ENCODE measurements around the gene VGLL2. TPM values are rescaled to one million over a fixed set of nuclear protein-coding genes. Genes with fewer than 3 reads are reported as not detected.
A peak's percentile ranks its signal among the peaks of the same experiment; 100 is the strongest.

Gene VGLL2
- 17.7 TPM for total RNA-seq

GRCh38 chr6:117265410-117266256 lies at the start of gene VGLL2:
TSS of gene VGLL2 (plus strand) at chr6:117265558. CDS start at chr6:117265764, 206 bp downstream.
- Histone ChIP-seq H3K4me3 (ENCODE audit: low read length in 3 of 3) (peak within 1 kb of the TSS; percentile 90 to 93 (median 92)), H3K27me3 (ENCODE audit: control insufficient read depth in 3 of 3, insufficient read depth in 3 of 3, low read length in 3 of 3) (peaks cover 6 to 44% (median 15%) of the 10 kb centered on the region in 3 donors), H3K36me3 (ENCODE audit: control insufficient read depth in 3 of 3, insufficient read depth in 3 of 3, low read length in 3 of 3) (peaks cover 0 to 2% (median 2%) of the 10 kb centered on the region in 3 donors), H3K9ac (ENCODE audit: low read depth in 1 of 3, low read length in 3 of 3) (peak within 1 kb of the TSS; percentile 94 to 96 (median 95)), H3K4me1 (ENCODE audit: control insufficient read depth in 3 of 3, insufficient read depth in 3 of 3, low read length in 3 of 3) (peaks cover 6 to 43% (median 20%) of the 10 kb centered on the region in 3 donors), H3K9me3 (ENCODE audit: control insufficient read depth in 3 of 3, low read length in 3 of 3) (no peaks in the 10 kb centered on the region), H3K27ac (ENCODE audit: low read depth, low read length) (peak within 1 kb of the TSS; percentile 94)

DNA sequence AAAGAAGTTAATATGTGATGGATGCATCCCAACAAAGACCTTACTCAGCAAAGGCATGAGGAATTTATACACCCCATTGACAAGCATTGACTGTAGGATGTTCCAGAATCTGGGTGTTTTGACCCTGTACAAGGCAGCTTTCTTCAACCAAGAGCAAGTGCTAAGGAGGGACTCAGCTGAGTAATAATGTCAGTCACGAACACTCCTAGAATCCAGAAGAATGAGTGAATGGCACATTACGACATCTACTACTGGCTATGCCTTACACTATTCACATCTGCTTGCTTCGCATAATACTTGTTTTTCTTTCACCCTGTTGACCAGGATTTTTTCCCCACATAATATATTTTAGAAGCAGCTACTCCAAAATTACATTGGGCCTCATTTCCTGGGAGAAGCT lies 42.5 kb upstream of the VGLL2 start:
- no peaks in the 10 kb centered on the region for H3K9me3 ChIP-seq (ENCODE audit: control insufficient read depth in 3 of 3, low read length in 3 of 3)
- H3K4me3 ChIP-seq (ENCODE audit: low read length in 3 of 3), result no peak overlapping the region

DNA sequence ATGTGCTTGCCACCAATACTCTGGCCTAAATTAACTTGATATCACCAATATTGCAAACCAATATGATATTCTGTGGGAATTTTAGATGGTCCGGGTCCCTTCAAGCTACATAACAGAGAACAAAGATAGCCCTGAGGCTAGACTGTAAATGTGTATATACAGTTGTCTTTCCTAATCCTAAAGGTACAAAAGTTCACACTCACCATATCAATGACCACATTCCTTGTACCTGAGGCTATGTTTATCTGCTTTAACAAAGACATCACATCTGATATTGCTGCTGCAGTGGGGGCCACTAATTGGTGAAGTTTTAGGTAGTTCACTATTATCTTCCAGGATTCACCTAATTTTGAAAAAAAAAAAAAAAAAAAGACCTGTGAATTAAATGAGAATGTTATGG lies 38.6 kb upstream of the VGLL2 start:
- Histone ChIP-seq H3K9ac (ENCODE audit: low read depth in 1 of 3, low read length in 3 of 3) (no peak overlapping the region), H3K4me1 (ENCODE audit: control insufficient read depth in 3 of 3, insufficient read depth in 3 of 3, low read length in 3 of 3) (peaks cover 0 to 3% (median 0%) of the 10 kb centered on the region in 3 donors), H3K27ac (ENCODE audit: low read depth, low read length) (peak overlapping the region; percentile 9), H3K36me3 (ENCODE audit: control insufficient read depth in 3 of 3, insufficient read depth in 3 of 3, low read length in 3 of 3) (no peaks in the 10 kb centered on the region), H3K9me3 (ENCODE audit: control insufficient read depth in 3 of 3, low read length in 3 of 3) (no peaks in the 10 kb centered on the region), H3K4me3 (ENCODE audit: low read length in 3 of 3) (no peak overlapping the region), H3K27me3 (ENCODE audit: control insufficient read depth in 3 of 3, insufficient read depth in 3 of 3, low read length in 3 of 3) (no peaks in the 10 kb centered on the region)

More for the DNA sequence above, 42.5 kb upstream of the VGLL2 start:
- Histone ChIP-seq H3K4me1 (ENCODE audit: control insufficient read depth in 3 of 3, insufficient read depth in 3 of 3, low read length in 3 of 3) (peaks cover 0 to 3% (median 0%) of the 10 kb centered on the region in 3 donors), H3K9ac (ENCODE audit: low read depth in 1 of 3, low read length in 3 of 3) (no peak overlapping the region), H3K27ac (ENCODE audit: low read depth, low read length) (no peak overlapping the region), H3K36me3 (ENCODE audit: control insufficient read depth in 3 of 3, insufficient read depth in 3 of 3, low read length in 3 of 3) (no peaks in the 10 kb centered on the region), H3K27me3 (ENCODE audit: control insufficient read depth in 3 of 3, insufficient read depth in 3 of 3, low read length in 3 of 3) (no peaks in the 10 kb centered on the region)

DNA sequence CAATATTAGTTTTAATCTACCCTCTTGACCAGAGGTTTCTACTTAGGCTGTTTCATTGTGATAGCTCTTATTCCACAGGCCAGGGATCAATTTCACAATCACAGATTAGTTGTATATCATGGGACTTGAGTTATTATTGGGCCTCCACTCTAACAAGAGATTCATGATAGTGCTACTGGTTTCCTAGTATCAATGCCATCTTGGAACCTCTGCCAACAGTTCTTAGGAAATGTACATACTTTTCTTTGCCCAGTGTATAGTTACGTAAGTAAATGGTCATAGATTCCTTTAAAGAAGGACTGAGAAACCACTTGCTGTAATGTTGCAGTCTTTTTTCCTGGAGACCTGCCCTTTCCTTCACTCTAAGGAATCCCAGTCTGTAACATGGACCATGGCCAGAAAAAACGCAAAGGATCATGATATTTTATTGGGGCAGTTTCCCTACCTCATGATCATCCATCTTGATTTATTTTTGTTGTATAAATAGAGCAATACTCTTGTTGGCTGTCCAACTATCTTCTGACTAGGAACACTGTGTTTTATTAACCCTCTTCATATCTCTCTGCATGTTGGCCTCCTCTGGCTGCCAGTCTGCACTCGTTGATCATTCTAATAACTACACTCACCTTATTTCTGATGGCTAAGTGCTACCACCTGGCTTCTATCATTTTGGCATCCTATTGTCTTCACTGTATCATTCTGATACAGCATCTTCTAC lies 38.0 kb upstream of the VGLL2 start:
- Histone ChIP-seq H3K36me3 (ENCODE audit: control insufficient read depth in 3 of 3, insufficient read depth in 3 of 3, low read length in 3 of 3) (no peaks in the 10 kb centered on the region), H3K4me3 (ENCODE audit: low read length in 3 of 3) (no peak overlapping the region), H3K9ac (ENCODE audit: low read depth in 1 of 3, low read length in 3 of 3) (no peak overlapping the region), H3K27ac (ENCODE audit: low read depth, low read length) (peak overlapping the region; percentile 9), H3K9me3 (ENCODE audit: control insufficient read depth in 3 of 3, low read length in 3 of 3) (no peaks in the 10 kb centered on the region), H3K27me3 (ENCODE audit: control insufficient read depth in 3 of 3, insufficient read depth in 3 of 3, low read length in 3 of 3) (no peaks in the 10 kb centered on the region), H3K4me1 (ENCODE audit: control insufficient read depth in 3 of 3, insufficient read depth in 3 of 3, low read length in 3 of 3) (peaks cover 0 to 3% (median 2%) of the 10 kb centered on the region in 3 donors)

- Histone ChIP-seq H3K4me3 (ENCODE audit: low read length in 3 of 3) (no peak overlapping the region), H3K9me3 (ENCODE audit: control insufficient read depth in 3 of 3, low read length in 3 of 3) (no peaks in the 10 kb centered on the region), H3K9ac (ENCODE audit: low read depth in 1 of 3, low read length in 3 of 3) (no peak overlapping the region), H3K27me3 (ENCODE audit: control insufficient read depth in 3 of 3, insufficient read depth in 3 of 3, low read length in 3 of 3) (no peaks in the 10 kb centered on the region), H3K4me1 (ENCODE audit: control insufficient read depth in 3 of 3, insufficient read depth in 3 of 3, low read length in 3 of 3) (peaks cover 0 to 4% (median 3%) of the 10 kb centered on the region in 3 donors), H3K36me3 (ENCODE audit: control insufficient read depth in 3 of 3, insufficient read depth in 3 of 3, low read length in 3 of 3) (no peaks in the 10 kb centered on the region), H3K27ac (ENCODE audit: low read depth, low read length) (no peak overlapping the region)
These were observed 37.2 kb upstream of the VGLL2 start for GRCh38 chr6:117228202-117228601.

DNA sequence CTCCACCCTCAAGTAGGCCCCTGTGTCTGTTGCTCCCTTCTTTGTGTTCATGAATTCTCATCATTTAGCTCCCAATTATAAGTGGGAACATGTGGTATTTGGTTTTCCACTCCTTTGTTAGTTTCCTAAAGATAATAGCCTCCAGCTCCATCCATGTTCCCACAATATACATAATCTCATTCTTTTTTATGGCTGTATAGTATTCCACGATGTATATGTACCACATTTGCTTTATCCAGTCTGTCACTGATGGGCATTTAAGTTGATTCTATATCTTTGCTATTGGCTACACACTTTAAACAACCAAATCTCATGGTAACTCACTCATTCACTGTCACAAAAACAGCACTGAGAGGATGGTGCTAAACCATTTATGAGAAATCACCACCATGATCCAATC lies 35.5 kb upstream of the VGLL2 start:
- no peaks in the 10 kb centered on the region for H3K9me3 ChIP-seq (ENCODE audit: control insufficient read depth in 3 of 3, low read length in 3 of 3)
- H3K4me1 ChIP-seq (ENCODE audit: control insufficient read depth in 3 of 3, insufficient read depth in 3 of 3, low read length in 3 of 3), result peaks cover 0 to 4% (median 3%) of the 10 kb centered on the region in 3 donors
- no peaks in the 10 kb centered on the region for H3K36me3 ChIP-seq (ENCODE audit: control insufficient read depth in 3 of 3, insufficient read depth in 3 of 3, low read length in 3 of 3)
- H3K27me3 ChIP-seq (ENCODE audit: control insufficient read depth in 3 of 3, insufficient read depth in 3 of 3, low read length in 3 of 3), result no peaks in the 10 kb centered on the region
- no peak overlapping the region for H3K9ac ChIP-seq (ENCODE audit: low read depth in 1 of 3, low read length in 3 of 3)
- no peak overlapping the region for H3K27ac ChIP-seq (ENCODE audit: low read depth, low read length)
- no peak overlapping the region for H3K4me3 ChIP-seq (ENCODE audit: low read length in 3 of 3)

DNA sequence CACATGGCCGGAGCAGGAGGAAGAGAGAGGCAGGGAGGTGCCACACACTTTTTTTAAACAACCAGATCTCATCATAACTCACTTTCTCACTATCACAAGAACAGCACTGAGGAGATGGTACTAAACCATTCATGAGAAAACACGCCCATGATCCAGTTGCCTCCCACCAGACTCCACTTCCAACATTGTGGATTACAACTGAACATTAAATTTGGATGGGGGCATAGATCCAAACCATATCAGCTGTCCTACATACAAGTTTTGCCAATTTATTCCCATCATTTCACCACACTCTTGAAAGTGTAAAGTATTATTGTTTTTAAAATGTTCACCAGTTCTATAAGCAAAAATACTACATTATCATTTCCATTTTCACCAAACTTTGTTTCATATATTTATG lies 33.9 kb upstream of the VGLL2 start:
- Histone ChIP-seq H3K27me3 (ENCODE audit: control insufficient read depth in 3 of 3, insufficient read depth in 3 of 3, low read length in 3 of 3) (no peaks in the 10 kb centered on the region), H3K9me3 (ENCODE audit: control insufficient read depth in 3 of 3, low read length in 3 of 3) (no peaks in the 10 kb centered on the region), H3K36me3 (ENCODE audit: control insufficient read depth in 3 of 3, insufficient read depth in 3 of 3, low read length in 3 of 3) (no peaks in the 10 kb centered on the region), H3K4me3 (ENCODE audit: low read length in 3 of 3) (no peak overlapping the region), H3K4me1 (ENCODE audit: control insufficient read depth in 3 of 3, insufficient read depth in 3 of 3, low read length in 3 of 3) (peaks cover 0 to 4% (median 3%) of the 10 kb centered on the region in 3 donors), H3K27ac (ENCODE audit: low read depth, low read length) (no peak overlapping the region), H3K9ac (ENCODE audit: low read depth in 1 of 3, low read length in 3 of 3) (no peak overlapping the region)

GRCh38 chr6:117232196-117232595 lies 33.2 kb upstream of the VGLL2 start:
- H3K9me3 ChIP-seq (ENCODE audit: control insufficient read depth in 3 of 3, low read length in 3 of 3), result no peaks in the 10 kb centered on the region
- no peak overlapping the region for H3K9ac ChIP-seq (ENCODE audit: low read depth in 1 of 3, low read length in 3 of 3)
- H3K36me3 ChIP-seq (ENCODE audit: control insufficient read depth in 3 of 3, insufficient read depth in 3 of 3, low read length in 3 of 3), result no peaks in the 10 kb centered on the region
- H3K4me1 ChIP-seq (ENCODE audit: control insufficient read depth in 3 of 3, insufficient read depth in 3 of 3, low read length in 3 of 3), result peaks cover 0 to 4% (median 2%) of the 10 kb centered on the region in 3 donors
- H3K27me3 ChIP-seq (ENCODE audit: control insufficient read depth in 3 of 3, insufficient read depth in 3 of 3, low read length in 3 of 3), result no peaks in the 10 kb centered on the region
- no peak overlapping the region for H3K4me3 ChIP-seq (ENCODE audit: low read length in 3 of 3)
- no peak overlapping the region for H3K27ac ChIP-seq (ENCODE audit: low read depth, low read length)

- Histone ChIP-seq H3K9me3 (ENCODE audit: control insufficient read depth in 3 of 3, low read length in 3 of 3) (no peaks in the 10 kb centered on the region), H3K36me3 (ENCODE audit: control insufficient read depth in 3 of 3, insufficient read depth in 3 of 3, low read length in 3 of 3) (no peaks in the 10 kb centered on the region), H3K9ac (ENCODE audit: low read depth in 1 of 3, low read length in 3 of 3) (no peak overlapping the region), H3K27ac (ENCODE audit: low read depth, low read length) (no peak overlapping the region), H3K4me1 (ENCODE audit: control insufficient read depth in 3 of 3, insufficient read depth in 3 of 3, low read length in 3 of 3) (peaks cover 0 to 4% (median 0%) of the 10 kb centered on the region in 3 donors), H3K4me3 (ENCODE audit: low read length in 3 of 3) (no peak overlapping the region), H3K27me3 (ENCODE audit: control insufficient read depth in 3 of 3, insufficient read depth in 3 of 3, low read length in 3 of 3) (no peaks in the 10 kb centered on the region)
These were observed 32.2 kb upstream of the VGLL2 start for GRCh38 chr6:117233145-117233544.

GRCh38 chr6:117237561-117237960 lies 27.8 kb upstream of the VGLL2 start:
- Histone ChIP-seq H3K36me3 (ENCODE audit: control insufficient read depth in 3 of 3, insufficient read depth in 3 of 3, low read length in 3 of 3) (no peaks in the 10 kb centered on the region), H3K9me3 (ENCODE audit: control insufficient read depth in 3 of 3, low read length in 3 of 3) (peaks cover 0 to 4% (median 0%) of the 10 kb centered on the region in 3 donors), H3K9ac (ENCODE audit: low read depth in 1 of 3, low read length in 3 of 3) (no peak overlapping the region), H3K4me1 (ENCODE audit: control insufficient read depth in 3 of 3, insufficient read depth in 3 of 3, low read length in 3 of 3) (peaks cover 0 to under 1% (median 0%) of the 10 kb centered on the region in 3 donors), H3K4me3 (ENCODE audit: low read length in 3 of 3) (no peak overlapping the region), H3K27ac (ENCODE audit: low read depth, low read length) (no peak overlapping the region), H3K27me3 (ENCODE audit: control insufficient read depth in 3 of 3, insufficient read depth in 3 of 3, low read length in 3 of 3) (no peaks in the 10 kb centered on the region)

All from skeletal muscle tissue (tissue), 4 donors.